DMS153 treated with DMSO at 0.1 percent for 48 hours (cell line): ENCODE results near the gene ANO2.
"Not testable (repeated sequence)": the region's sequence is repeated elsewhere in the genome, so short reads cannot be mapped to it uniquely, and the experiment has no call there.

Source experiments
- DNase-seq: peaks from one replicate; lab custom pipeline; 2025; ENCODE audit not compliant: unreplicated experiment; lab: John Stamatoyannopoulos, UW

ANO2 gene

DNA sequence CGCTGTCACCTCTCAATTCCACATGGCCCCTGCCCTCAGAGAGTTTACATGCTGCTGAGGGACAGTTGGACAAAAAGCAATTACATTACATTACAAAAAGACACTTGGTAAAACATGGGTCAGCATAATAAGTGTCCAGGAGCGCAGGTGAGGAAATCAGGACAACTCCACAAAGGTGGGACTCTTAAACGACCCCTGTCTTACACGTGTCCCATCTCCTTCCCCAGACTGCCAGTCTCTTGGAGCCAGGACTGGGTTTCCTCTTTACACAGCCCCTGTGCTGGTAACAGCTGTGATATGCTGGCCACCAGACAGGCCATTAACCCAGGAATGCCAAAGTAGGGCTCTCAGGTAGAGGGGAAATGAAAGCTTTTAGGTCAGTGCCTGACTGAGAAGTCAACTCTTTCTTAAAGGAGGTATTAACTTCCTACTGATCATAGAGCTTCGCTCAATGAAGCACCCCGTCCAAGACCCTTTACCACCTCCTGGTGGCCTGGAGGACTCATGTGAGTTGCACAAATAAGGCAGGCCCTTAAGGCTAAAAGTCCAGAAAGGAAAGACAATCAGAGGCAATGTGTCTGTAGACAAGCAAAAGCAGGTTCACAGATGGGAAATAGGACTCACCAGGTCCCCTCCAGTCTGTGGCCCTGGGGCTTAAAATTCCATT, 55.5 kb downstream of the ANO2 start:
- DNase-seq: no peak

DNA sequence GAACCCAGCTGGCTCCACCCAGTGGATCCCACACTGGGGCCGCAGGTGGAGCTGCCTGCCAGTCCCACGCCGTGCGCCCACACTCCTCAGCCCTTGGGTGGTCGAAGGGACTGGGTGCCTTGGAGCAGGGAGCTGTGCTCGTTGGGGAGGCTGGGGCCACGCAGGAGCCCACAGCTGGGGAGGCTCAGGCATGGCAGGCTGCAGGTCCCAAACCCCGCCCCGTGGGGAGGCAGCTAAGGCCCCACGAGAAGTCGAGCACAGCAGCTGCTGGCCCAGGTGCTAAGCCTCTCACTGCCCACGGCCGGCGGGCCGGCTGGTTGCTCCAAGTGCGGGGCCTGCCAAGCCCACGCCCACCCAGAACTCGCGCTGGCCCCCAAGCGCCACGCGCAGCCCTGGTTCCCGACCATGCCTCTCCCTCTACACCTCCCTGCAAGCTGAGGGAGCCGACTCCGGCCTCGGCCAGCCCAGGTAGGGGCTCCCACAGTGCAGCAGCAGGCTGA, 56.2 kb downstream of the ANO2 start:
- DNase-seq: no peak

DNA sequence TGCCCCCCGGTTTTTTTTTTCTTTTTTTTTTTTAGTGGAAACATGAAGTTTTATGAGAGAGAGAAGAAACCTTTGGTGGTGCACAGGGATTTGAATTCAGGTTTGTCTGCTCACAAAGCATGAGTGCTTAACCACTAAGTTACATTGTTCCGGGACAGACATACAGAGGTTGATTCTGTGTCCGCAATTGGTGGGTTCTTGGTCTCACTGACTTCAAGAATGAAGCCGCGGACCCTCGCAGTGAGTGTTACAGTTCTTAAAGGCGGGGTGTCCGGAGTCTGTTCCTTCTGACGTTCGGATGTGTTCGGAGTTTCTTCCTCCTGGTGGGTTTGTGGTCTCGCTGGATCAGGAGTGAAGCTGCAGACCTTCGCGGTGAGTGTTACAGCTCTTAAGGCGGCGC, 57.2 kb downstream of the ANO2 start:
- DNase-seq: not testable (repeated sequence)

DNA sequence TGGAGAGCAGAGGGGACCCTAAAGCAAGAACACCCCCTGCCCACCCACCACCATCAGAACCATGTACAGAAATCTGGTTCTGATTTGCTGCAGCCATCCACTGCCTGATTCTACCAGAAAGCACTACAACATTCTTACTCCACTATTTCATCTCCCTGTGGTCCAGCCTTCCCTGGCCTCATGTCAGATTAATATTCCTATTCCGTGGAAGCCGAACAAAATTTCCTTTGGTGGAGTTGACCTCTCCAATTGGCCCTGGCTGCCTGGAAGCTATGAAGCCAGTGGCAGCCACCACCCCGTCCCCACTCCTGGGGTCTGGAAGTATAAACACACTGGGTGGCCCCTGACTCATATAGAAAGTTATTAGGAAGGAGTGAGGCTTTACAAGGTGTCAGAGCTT, 60.2 kb downstream of the ANO2 start:
- no peak for DNase-seq

DNA sequence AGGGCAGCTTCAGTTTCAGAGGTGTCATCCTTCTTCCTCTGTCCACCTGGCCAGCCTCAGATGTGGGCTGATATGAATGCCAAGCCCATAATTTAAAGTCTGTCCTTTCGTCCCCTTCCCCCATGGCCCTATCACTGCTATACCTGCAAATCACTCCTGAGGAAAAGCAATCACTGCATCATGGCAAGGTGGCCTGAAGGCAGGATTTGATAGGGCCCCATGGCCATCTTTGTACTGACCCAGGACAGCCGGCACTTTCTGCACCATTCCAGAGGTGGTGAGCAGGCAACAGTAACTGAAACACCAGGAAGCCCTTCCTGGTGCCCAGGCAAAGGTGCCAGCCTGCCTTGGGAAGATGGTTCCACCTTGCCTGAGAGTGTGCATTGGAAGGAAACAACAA, 60.8 kb downstream of the ANO2 start:
- DNase-seq: no peak

DNA sequence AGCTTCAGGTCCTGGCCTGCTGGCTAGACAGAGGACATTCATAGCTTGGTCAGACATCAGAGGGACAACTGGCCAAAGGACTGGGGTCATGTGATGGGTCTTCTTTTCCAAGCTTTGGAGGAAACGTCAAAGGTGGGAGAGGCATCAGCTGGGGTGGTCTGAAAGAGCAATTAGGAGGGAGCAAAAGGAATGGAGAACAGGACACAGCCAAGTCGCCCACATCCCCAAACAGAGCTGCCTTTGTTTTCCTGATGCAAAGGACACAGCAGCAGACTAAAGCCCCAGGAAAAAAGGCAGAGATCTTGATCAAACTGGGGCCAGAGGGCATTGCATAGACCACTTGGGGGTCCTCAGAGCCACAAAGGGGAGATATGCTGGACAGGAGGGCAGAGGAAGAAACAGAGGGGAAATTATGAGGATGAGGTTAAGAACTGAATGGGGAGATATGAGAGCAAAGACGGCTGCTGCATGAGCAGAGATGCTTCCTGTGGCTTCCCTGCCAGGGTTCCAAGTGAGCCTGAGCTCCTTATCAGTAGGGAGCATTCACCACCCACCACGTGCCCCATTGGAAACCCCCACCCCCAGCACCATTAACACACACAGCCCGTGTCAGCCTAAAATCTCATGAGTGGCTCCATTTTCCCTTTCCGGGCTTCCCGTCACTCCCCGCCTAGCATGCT, 62.4 kb downstream of the ANO2 start:
- DNase-seq: no peak

DNA sequence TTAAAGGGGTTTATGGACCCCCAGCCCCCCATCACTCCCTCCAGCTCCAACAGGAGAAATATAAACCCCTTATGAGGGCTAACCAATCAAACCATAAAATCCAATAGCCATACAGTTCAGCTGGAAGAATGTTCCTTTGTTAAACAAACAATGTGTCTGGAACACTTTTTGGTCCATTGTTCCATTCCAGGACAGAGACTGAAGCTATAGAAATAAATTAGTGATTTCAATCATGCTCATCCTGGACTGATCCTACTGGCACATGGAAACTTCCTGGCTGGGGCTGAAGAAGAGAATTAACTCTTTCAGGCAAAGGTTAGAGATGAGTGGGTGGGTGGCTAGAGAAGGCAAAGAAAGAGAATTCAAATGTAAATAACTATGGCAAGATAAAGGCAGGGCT, 63.4 kb downstream of the ANO2 start:
- no peak for DNase-seq

DNA sequence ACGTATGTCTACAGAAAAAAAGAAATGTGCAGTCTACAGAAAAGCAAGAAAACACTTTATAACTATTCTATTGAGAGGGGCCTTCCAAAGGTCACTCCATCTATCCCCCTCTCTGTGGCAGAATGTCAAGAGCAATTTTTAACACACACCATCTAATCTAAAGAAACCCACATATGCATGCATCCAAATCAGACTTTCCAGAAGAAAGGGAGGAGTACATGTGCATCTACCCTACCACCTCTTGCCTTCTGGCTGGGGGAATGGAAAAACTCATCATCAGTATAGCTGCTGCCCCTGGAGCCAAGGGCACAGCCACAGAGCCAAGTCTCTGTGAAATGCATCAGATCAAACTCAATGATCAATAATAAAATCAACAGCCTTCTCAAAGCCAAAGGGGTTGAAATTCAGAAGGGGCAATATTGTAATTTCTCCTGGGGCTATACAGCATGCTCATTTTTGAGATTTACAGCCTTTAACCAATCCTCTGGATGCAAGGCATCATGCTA, 63.9 kb downstream of the ANO2 start:
- no peak for DNase-seq

DNA sequence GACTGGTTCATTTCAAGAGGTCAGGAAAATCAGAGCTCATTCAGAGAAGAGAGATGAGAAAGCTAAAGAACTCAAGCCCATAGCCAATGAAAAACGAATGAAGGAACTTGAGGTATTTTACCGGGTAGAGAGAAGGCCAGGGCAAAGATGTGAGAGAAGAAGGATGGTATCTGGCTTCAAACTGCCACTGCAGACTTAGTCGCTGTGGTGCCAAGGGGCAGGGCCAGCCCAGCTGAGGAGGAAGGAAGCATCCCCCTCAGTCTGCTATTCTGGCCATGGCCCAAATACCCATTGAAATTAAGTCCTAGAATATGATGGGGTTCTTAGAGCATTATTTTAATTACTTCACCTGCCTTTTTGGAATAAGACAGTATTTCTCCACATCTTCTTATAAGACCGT, 69.2 kb downstream of the ANO2 start:
- no peak for DNase-seq

DNA sequence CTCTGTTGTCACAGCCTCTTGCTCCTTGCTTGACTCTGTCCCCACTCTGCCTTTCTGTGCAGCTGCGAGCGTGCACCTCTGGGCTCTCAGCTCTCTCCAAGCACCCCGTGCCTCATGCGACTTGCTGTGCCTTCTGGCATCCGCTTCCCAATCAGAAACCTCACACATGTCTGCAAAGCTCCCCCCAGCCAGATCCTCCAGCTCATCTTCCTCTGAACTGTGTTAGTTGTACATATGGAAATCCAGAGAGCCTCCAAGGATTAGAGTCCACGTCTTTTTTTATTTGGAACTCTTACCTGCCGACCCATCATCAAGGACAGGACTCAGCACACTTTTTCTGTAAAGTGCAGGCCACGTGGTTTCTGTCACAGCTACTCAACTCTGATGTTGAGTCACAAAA, 70.5 kb downstream of the ANO2 start:
- DNase-seq: no peak

DNA sequence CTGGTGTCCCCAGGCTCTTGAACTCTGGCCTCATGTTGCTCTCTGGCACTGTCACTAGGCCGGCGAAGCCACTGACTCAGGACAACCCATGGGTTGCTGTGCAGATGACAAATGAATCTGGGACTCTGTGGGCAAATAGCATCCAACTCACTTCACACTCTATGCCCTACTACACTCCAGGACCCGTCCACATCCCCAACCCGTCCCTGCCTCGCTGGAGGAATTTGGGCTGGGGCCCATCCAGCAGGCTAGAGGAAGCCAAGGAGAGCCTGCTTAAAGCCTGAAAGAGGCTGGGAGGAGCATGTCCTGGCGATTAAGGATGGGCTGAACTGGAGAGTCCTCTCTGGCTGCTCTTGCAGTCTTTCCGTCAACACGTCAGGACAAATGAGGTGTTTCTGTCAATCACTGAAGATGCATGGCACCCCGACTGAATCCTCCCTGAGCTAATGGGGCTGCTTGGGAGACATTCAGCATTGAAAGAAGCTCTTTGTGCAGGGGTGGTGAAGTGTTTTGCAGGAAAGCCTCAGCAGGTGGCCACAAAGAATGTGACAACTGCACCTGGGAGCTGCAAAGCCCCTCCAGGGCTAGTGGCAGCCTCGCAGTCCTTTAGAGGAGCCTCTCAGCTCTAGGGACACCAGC, 71.7 kb downstream of the ANO2 start:
- DNase-seq: no peak

DNA sequence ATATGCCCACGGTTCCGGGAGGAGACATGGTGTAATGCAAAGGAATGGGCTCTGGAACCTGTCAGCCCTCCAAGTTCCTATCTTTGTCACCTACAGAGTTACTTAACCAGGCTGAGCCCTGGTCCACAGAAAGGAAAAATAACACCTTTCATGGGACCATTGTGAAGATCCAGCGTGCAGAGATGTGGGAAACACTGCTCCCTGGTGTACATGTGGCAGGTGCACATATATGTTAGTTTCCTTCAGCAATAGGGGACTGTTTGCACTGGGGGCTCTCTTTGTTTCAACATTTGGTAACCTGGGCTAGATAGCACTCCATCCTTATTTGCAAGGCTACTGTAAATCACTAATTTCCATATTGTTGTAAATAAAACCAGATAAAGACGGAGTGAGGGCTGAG, 72.3 kb downstream of the ANO2 start:
- DNase-seq: peak; percentile 6

DNA sequence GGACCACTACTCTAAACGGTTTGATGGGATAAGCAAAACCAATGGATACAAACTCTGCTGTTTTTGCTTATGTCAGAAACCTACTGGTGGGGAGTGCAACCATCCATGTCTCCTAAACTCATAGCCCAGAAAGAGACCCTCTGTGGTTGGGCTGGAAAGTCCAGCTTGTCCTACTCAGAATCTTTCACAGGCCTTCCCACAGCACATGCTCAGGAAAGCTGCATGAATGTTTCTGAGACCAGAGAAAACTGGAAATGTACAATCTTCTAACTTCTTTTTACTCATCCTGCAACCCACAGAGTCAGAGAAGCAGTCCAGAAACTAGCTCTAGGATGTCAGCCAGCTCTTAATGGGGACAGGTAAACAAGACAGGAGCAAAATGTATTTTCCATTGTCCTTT, 73.3 kb downstream of the ANO2 start:
- no peak for DNase-seq

DNA sequence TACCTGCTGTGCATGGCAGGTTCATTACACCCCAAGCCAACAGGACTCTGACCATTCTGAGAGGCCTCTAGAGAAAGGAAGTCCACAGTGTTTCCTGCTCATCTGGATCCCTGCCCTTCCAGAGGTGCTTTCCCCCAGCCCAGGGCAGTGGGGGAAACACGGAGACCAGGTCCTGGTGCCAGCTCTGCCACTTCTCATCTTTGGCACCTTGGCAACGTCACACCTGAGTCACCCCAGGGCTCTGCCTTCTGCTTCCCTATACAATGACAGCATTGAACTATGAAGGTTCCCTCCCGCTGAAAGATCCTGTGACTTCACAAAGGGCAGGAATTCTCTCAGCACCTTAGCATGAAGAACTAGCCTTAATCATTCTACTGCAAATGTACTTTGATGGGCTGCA, 74.9 kb downstream of the ANO2 start:
- DNase-seq: no peak

DNA sequence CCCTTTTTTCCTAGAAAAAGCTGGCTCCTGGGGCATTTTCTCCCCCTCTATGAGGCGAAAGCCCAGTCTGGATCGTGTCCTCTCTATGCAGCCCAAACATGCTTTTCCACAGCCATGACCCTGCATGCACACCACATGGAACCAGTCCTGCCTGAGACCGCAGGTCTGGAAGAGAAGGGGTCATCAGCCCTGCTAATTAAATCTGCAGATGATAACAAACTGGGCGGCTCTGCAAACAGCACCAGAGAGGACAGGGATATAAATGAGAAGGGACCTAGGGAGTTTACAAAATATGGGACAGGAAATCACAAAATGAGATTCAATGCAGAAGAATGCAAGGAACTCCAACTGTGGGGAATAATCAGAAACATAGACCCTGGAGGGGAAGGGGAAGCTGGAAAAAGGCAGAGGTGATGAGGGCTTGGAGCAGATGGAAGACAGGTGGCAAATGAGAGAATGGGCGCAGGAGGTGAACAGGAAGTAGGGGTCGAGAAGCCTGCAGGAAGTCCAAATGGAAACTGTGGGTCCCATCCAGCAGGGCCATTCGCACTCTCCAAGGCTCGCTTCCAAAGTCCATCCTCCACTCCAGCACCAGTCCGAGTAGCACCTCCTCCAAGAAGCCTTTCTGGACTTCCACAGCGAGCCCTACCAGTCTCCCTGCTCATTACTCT, 76.3 kb downstream of the ANO2 start:
- DNase-seq: no peak

DNA sequence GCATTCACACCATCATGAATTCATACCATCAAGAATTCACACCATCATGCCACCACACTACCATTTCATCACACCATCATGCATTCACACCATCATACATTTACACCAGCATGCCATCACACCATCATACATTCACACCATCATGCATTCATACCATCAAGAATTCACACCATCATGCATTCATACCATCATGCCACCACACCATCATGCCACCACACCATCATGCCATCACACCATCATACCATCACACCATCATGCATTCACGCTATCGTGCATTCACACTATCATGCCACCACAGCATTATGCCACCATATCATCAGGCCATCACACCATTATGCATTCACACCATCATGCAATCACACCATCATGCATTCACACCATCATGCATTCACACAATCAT, 79.7 kb downstream of the ANO2 start:
- DNase-seq: no peak

DNA sequence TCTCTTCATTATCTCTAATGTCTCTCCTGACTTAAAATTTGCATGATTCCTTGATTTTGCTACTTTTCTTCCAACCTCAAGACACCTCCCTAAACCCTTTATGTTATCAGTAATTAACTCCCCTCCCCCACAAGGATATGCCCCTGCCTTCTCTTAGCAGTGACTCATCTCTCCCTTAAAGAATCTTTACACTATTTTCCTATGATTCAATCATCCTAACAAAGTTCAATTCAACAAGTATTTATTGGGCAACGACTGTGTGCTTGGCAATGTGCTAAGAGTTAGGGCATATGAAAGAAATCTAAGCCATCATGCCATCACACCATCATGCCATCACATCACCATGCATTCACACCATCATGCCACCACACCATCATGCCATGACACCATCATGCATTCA, 80.1 kb downstream of the ANO2 start:
- no peak for DNase-seq

DNA sequence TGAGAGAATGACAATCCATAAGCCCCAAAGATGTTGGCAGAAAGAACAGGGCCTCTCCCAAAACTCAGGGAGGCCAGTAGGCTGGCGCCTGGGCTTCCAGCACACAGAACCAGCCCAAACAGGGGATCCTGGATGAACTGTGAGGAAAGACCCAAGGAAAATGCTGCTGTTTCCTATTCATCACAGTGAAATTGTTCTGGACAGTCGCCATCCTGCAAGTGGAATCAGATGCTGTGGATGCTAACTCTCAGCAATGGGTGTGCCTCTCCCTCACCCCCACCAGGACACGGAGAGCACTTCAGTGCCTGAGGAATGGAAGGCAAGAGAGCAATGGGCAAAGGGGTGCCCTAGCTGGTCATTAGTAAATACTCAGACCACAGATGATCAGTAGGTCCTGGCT, 80.8 kb downstream of the ANO2 start:
- DNase-seq: no peak

DNA sequence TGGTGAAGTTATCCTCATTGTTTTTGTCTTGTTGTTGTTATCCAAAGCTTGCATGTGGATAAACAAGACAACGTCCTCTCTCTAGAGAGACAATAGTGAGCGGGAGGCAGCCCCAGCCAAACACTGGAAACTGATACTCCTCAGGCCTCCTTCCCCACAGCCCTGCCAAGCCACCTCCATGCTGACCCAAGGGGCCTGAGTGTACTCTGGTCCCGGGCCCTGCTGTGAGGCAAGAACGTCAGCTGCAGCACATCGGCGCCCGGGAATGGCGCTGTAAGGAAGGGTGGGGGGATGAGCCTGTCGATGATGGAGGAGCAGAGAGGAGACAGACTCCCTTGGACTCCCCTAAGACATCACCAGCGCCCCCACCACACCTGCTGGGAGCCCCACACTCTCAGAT, 83.6 kb downstream of the ANO2 start:
- DNase-seq: no peak

DNA sequence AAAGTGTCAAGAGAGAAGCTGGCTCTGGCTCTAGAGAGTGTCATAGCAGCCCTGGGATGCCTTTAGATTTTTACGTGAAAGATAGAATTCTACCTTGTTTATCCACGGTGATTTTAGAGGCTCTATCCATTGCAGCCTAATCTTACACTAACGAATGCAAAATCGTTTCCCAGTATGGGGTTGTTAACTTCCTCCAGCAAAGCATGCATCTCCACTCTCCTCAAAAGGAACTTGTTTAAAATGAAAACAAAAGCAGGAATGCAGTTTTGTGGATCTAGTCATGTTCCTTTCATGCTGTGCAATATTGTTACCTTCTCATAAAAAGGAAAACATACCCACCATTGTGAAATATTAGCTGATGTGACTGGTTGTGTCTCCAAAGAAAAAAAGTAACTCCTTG, 88.4 kb downstream of the ANO2 start:
- no peak for DNase-seq

DNA sequence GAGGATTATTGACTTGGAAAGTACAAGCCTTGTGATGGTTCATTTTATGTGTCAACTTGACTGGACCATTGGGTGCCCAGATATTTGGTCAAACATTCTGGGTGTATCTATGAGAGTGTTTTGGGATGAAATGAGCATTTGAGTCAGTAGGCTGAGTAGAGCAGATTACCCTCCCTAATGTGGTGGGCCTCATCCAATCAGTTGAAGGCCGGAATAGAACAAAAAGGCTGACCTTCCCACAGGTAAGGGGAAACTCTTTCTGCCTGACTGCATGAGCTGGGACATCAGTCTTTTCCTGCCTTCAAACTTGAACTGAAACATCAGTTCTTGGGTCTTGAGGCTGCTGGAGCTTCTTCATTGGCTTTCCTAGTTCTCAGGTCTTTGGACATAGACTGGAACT, 98.1 kb downstream of the ANO2 start:
- no peak for DNase-seq

DNA sequence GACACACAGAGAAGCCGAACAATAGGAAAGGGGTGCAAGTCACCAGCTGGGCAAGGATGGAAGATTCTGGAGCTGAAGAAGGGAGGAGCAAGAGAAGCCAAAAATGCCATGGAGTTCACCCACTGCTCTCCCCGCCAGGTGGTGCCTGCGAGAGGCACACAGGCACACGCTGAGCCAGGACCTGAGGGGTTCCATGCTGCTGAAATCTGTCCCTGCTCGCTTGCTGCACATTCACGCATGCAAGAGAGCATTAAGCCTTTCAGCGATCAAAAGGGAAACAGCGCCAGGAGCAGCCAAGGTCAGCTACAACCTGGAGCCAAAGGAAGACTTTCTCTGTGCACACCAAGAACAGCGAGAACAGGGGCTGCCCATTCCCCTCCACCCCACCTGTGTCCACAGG, 104.1 kb downstream of the ANO2 start:
- no peak for DNase-seq
